GM21515 (cell line): ENCODE measurements around the gene ESRRG.

Source experiments
- ATAC-seq: cut with Tn5 transposase; IDR thresholded peaks from one replicate; pipeline ENCODE4 v1.9.1; 2021; ENCODE audit not compliant: unreplicated experiment

ESRRG gene

GRCh38 chr1:216457356-216457755 lies 265.9 kb downstream of the ESRRG start:
- no peak for ATAC-seq

DNA sequence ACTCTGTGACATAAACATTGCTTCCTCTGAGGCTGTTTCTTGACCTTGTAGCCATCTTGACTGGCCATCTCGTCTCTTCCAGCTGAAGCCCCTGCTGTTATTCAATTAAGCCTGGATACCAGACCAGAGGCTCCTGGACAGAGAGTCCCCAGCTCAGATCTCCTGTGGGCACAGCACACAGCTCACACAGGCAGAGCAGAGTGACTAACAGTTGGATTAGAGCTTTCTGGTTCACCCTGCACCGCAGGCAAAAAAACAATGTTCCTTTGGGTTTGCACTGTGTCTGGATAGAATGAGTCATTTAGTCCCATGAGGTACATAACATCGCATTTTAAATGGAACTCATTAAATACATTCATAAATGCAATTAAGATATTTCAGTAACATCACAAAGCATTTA lies 266.5 kb downstream of the ESRRG start:
- no peak for ATAC-seq

GRCh38 chr1:216453777-216454176 lies 269.5 kb downstream of the ESRRG start:
- no peak for ATAC-seq
